HL-60/S4 (cell line): ENCODE data around the gene MCF2L.
"Not testable (repeated sequence)": the region's sequence is repeated elsewhere in the genome, so short reads cannot be mapped to it uniquely, and the experiment has no call there.

Source experiments
- in situ Hi-C: fragments of 300-500 bp; cut with MboI; formaldehyde crosslinking; loops from 2 replicates; pipeline ENCODE4 v1.14.3; 2022; ENCODE audit warnings: low sequenced_read_pairs

MCF2L gene

DNA sequence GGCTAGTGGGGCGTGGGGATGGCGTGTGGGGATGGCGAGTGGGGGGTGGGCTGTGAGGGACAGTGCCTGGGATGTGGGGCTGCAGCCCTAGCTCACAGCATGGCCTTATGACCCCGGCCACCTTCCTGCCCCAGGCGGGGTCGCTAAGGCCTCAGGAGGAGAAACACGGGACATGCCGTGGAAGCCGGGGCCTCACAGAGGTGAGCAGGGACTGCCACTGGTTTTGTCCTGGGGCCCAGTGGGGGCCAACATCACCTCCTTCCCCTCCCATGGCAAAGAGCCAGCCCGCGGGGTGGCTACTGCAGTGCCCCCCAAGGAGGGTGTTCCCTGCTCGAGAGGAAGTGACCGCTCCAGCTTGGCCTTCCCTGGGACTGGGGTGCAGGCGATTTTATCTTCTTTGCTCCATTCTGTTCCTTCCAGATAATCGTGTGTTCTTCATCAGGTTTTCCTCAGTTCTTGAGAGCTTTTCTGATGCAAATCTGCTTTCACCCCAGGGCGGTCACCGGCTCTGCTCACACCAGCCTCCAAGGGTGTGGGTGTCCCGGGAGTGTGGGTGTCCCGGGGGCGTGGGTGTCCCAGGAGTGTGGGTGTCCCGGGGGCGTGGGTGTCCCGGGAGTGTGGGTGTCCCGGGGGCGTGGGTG, 137.8 kb downstream of the MCF2L start:
- in situ Hi-C loops, result no loop called here

DNA sequence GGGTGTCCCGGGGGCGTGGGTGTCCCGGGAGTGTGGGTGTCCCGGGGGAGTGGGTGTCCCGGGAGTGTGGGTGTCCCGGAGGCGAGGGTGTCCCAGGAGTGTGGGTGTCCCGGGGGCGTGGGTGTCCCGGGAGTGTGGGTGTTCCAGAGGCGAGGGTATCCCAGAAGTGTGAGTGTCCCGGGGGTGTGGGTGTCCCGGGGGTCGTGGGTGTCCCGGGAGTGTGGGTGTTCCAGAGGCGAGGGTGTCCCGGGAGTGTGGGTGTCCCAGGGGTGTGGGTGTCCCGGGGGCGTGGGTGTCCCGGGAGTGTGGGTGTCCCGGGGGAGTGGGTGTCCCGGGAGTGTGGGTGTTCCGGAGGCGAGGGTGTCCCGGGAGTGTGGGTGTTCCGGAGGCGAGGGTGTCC, 139.5 kb downstream of the MCF2L start:
- in situ Hi-C loops, result not testable (repeated sequence)

DNA sequence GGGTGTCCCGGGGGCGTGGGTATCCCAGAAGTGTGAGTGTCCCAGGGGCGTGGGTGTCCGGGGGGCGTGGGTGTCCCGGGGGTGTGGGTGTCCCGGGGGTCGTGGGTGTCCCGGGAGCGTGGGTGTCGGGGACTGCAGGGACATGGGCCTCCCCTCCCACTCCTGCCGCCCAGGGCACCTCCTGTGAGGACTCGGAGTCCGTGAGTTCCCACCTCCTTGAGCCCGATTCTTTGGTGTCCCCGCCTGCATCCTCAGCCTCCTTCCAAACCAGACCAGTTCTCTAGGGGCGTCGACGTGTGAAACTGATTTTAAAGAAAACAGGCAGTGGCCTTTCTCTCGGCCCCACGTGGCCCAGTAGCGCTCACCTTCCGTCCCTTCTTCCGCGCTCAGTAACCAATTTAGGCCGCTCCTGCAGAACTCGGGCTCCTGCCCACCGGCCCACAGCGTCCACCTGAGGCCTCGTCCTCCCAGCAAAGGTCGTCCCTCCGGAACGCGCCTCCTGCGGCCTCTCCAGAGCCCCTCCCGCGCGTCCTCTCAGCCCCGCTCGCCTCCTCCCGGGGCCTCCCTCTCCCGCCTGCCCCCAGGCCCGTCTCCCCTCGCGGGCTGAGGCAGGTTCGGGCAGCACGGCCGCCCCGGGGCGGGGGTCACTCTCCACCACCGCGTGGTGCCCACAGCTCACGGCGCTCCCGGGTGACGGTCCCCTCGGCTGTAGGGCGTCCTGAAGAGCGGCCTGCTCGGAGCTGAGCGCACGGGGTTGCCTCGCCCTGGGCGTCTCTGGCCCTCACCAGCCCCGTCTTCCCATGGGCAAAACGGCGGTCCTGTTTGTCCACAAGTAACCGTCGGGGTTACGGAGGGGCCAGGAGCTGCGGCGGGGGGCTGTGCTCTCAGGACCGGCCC, 140.4 kb downstream of the MCF2L start:
- in situ Hi-C loops, result no loop called here

DNA sequence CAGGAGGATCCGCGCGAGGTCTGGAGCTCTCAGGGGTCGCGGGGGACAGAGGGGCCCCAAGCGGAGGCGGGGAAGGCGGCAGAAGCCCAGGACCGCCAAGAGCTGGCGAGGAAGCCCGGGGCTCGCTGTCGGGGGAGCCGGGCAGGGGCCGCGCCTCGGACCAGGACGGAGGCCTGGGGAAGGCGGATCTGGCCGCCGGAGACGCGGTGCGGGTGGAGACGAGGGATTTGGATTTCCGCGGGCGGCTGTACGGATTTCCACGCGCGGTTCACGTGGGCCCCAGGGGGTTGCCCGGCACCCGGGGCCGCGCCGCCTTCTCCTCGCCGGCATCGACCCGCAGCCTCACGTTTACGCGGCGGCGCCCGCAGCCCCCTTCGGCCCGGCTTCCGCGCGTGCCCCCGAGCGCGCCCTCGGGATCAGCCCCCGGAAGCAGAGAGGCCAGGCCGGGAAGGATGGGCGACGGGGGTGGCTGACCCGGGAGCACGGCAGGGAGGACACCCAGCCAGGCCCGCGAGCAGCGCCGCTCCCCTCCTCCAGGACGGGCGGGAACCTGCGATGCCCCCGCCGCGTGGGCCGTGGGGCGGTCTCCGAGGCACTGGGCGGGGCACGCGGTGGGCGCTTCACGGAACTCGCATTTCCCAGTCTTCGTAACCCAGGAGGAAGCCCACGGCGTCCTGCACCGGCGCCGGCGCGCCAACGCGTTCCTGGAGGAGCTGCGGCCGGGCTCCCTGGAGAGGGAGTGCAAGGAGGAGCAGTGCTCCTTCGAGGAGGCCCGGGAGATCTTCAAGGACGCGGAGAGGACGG, 141.2 kb downstream of the MCF2L start:
- in situ Hi-C loops, result no loop called here

DNA sequence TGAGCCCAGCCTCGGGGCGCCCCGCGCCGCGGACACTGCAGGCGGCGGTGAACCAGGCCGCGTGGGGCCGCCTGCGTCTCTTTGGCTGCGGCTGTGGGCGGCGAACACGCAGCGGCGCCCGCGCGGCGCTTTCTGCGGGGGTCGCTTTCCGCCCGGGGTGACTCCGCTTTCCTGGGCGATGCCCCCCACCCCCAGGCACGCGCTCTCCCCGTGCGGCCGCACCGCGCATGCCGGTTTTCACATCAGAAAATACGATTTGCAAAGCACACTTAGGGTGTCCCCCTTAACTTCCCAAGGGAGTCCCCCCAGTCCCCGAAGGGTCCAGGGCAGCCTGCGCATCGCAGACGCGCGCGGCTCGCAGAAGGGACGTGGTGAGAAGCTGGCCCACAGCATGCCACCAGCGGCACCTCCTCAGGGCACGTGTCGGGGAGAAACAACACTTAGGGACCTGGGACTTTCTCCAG, 141.9 kb downstream of the MCF2L start:
- in situ Hi-C loops, result no loop called here

DNA sequence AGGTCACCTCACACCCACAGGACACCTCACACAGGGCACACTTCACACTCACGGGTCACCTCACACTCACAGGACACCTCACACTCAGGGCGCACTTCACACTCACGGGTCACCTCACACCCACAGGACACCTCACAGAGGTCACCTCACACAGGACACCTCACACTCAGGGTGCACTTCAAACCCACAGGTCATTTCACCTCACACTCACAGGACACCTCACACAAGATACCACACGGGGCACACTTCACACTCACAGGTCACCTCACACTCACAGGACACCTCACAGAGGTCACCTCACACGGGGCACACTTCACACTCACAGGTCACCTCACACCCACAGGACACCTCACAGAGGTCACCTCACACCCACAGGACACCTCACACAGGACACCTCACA, 142.8 kb downstream of the MCF2L start:
- in situ Hi-C loops, result not testable (repeated sequence)

DNA sequence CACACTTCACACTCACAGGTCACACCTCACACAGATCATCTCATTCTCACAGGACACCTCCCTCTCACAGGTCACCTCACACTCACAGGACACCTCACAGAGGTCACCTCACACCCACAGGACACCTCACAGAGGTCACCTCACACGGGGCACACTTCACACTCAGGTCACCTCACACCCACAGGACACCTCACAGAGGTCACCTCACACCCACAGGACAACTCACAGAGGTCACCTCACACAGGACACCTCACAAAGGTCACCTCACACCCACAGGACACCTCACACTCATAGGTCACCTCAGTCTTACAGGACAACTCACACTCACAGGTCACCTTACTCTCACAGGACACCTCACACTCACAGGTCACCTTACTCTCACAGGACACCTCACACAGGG, 143.5 kb downstream of the MCF2L start:
- in situ Hi-C loops, result not testable (repeated sequence)

DNA sequence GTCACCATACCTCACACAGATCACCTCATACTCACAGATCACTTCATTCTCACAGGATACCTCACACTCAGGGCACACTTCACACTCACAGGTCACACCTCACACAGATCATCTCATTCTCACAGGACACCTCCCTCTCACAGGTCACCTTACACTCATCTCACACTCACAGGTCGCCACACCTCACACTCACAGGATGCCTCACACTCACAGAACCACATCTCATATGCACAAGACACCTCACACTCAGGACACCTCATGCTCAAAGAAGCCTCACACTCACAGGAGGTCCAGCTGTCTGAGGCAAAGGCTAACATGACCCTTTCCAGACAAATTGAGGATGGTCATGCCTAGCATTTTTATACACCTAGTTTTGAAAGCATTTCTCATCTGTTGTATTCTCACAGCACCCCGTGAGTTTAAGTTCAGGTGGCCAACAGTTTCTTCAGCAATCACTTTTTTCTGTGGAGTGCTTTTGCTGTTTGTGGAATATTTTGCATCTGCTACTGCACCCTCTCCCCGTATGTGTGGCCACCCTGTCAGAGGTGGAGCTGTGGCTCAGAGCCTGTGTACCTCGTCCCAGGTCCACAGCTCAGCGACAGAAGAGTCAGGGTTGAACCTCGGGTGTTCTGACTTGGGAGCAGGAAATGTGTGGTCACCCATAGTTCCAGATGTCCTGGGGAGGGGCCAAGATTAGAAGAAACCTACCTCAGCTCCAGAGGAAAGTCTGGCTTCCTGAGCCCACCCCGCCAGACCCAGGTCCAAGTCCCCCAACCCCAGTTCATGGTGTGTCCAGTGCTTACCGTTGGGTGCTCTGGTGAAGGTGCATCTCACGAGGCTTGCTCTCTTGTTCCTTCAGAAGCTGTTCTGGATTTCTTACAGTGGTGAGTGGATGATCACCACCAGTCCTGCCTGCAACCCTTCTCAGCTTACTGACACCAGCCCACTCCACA, 144.2 kb downstream of the MCF2L start:
- in situ Hi-C loops, result no loop called here

DNA sequence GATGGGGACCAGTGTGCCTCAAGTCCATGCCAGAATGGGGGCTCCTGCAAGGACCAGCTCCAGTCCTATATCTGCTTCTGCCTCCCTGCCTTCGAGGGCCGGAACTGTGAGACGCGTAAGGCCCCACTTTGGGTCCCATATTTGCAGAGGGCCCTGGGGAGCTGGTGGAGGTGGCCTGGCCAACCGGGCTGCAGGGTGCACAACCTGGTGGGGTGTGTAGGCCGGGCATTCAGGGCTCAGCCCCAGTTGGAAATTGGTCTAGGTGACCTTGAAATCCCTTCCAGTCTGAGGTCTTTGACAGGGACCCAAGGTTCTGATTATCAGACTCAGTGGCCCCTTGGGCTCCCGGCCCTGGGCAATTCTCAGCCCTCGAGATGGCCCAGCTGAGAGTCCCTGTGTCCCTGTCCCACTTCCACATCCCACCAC, 144.8 kb downstream of the MCF2L start:
- in situ Hi-C loops, result no loop called here

DNA sequence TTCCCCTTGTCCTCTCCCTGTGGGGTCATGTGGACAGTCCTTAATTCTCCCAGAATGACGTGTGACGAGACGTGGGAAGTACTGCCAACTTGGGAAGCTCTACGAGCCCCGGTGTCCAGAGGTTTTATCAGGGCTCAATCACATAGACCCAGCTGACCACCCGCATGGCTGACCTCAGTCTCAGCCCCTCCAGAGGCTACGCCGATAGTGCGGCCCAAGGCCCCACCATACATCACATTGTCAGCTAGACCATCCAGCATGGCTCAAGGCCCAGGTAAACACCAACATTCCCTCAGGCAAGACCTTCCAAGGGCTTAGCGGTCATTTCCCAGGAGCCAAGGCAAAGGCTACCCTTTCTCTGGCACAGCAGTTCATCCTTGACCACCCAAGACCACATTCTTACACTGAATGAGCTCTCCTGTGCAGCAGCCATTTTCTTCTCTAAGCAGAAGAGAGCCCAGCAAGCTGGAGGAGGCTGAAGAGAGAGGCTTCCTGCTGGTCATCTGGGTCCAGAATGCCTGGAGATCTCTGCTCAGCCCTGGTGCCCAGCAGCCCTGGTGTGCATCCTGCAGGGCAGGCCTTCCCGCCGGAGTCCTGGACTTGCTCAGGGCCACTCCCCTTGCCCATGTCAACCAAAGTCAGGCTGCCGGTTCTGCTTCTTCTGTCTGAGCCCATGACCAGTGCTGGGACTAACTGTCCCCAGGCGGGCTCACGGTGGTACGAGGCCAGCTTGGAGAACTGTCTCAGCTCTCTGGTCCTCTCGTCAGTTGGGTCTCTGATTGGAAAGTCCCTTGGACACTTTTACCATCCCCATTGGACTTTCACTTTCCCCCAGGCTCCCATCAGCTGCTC, 145.7 kb downstream of the MCF2L start:
- in situ Hi-C loops, result no loop called here

DNA sequence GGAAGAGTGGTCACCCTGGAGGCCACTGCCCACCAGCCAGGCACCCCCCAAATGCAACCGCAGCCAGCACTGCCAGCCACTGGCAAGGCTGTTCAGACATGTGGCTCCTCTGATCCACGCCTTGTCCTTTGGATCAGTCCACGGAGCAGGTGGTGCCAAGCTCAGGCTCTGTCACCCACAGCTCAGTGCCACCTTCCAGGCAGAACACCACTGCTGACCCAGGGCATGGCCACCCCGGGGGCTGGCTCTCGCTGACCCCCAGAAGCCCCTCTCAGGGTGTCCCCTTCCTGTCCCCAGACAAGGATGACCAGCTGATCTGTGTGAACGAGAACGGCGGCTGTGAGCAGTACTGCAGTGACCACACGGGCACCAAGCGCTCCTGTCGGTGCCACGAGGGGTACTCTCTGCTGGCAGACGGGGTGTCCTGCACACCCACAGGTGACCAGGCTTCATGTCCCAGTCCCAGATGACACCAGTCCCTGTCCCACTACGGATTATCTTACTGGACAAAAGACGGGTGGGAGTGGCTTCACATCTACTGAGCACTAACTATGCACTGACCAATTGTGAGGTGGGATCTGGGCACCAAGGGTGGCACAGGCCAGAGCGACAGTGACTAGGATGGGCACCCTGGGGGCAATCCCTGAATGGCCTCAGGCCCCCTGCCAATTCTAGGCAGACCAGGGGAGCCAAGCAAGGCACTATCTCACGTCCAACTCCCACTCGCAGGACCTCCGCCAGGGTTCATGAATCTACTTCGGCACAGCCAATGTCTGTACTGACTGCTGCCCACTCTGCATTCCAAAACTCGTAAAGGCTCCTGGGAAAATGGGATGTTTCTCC, 146.6 kb downstream of the MCF2L start:
- in situ Hi-C loops, result no loop called here

DNA sequence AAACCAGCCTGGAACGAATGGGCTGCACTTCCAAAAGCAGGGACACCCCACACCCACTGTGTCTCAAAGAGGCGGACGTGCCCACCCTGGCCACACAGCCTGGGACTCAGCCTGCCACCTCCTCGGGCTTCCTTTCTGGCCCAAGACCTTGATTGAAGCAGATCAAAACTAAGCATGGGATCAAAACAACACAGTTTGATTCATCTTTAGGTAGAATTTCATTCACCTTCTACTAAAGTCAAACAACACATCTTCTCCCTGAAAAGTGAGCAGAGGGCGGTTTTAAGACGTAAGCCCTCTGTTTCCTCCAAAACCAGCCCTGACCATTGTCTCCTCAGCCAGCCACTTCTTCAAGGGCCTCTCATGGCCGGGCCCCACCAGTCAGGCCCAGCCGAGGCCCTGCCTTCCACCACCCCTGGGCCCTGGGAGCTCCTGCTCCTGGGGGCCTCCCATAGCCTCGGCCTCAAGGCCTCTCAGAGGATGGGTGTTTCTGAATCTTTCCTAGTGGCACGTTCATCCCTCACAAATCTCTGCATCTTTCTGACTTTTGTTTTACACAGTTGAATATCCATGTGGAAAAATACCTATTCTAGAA, 147.3 kb downstream of the MCF2L start:
- in situ Hi-C loops, result no loop called here

DNA sequence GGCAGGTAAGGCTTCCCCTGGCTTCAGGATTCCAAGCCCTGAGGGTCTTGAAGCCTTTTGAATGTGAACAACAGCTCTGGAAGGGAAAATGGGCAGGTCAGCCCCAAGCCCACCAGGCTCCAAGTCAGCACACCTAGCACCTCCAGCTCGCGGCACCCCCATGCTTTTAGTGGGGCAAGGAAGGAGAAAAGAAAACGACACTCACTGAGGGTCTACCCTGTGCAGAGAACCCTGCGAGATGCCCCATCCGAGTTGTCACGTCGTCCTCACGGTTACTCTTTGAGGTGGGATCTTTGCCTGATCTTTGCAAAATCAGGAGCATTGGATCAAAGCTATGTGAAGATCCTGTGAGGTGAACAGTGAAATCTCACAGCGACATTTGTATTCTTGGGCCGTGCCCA, 147.9 kb downstream of the MCF2L start:
- in situ Hi-C loops, result no loop called here

DNA sequence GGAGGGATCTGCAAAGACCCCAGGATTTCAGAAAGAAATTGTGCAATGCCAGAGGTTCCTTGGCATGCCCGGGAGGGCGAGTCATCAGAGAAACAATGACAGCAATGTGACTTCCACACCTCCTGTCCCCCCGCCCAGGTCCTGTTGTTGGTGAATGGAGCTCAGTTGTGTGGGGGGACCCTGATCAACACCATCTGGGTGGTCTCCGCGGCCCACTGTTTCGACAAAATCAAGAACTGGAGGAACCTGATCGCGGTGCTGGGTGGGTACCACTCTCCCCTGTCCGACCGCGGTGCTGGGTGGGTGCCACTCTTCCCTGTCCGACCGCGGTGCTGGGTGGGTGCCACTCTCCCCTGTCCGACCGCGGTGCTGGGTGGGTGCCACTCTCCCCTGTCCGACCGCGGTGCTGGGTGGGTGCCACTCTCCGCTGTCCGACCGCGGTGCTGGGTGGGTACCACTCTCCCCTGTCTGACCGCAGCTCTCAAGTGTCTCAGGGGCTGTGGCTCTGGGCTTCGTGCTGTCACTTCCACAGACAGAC, 148.4 kb downstream of the MCF2L start:
- in situ Hi-C loops, result no loop called here

DNA sequence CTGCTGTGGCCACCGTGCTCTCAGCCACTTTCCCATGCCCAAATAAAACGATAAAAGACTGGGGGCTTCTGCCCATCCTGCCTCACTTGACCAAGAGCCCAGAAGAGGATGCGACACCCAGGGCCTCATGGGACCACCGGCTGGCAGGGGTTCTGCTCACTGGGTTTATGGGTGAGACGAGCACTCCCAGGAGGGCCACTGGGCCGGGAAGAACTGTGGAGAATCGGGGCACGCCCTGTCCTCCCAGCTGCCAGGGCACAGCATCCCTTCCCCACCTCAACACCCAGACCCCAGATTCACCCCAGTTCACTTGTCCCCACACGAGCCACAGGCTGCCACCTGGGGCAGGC, 148.9 kb downstream of the MCF2L start:
- in situ Hi-C loops, result no loop called here

DNA sequence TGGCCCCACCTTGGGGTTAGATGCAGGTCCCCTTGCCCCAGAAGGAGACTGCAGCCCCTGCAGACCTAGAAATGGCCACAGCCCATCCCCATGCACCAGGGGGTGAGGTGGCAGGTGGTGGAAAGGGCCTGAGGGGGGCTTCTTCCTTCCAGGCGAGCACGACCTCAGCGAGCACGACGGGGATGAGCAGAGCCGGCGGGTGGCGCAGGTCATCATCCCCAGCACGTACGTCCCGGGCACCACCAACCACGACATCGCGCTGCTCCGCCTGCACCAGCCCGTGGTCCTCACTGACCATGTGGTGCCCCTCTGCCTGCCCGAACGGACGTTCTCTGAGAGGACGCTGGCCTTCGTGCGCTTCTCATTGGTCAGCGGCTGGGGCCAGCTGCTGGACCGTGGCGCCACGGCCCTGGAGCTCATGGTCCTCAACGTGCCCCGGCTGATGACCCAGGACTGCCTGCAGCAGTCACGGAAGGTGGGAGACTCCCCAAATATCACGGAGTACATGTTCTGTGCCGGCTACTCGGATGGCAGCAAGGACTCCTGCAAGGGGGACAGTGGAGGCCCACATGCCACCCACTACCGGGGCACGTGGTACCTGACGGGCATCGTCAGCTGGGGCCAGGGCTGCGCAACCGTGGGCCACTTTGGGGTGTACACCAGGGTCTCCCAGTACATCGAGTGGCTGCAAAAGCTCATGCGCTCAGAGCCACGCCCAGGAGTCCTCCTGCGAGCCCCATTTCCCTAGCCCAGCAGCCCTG, 149.4 kb downstream of the MCF2L start:
- in situ Hi-C loops, result no loop called here

DNA sequence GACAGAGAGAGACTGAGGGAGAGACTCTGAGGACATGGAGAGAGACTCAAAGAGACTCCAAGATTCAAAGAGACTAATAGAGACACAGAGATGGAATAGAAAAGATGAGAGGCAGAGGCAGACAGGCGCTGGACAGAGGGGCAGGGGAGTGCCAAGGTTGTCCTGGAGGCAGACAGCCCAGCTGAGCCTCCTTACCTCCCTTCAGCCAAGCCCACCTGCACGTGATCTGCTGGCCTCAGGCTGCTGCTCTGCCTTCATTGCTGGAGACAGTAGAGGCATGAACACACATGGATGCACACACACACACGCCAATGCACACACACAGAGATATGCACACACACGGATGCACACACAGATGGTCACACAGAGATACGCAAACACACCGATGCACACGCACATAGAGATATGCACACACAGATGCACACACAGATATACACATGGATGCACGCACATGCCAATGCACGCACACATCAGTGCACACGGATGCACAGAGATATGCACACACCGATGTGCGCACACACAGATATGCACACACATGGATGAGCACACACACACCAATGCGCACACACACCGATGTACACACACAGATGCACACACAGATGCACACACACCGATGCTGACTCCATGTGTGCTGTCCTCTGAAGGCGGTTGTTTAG, 150.3 kb downstream of the MCF2L start:
- in situ Hi-C loops, result no loop called here
